ENCODE results near the gene C1RL. TPM values are rescaled to one million over a fixed set of nuclear protein-coding genes. Genes with fewer than 3 reads are reported as not detected.
A peak's percentile ranks its signal among the peaks of the same experiment; 100 is the strongest.

C1RL gene
- total RNA-seq, 1 donor from 2014 or later: 80.5 TPM

DNA sequence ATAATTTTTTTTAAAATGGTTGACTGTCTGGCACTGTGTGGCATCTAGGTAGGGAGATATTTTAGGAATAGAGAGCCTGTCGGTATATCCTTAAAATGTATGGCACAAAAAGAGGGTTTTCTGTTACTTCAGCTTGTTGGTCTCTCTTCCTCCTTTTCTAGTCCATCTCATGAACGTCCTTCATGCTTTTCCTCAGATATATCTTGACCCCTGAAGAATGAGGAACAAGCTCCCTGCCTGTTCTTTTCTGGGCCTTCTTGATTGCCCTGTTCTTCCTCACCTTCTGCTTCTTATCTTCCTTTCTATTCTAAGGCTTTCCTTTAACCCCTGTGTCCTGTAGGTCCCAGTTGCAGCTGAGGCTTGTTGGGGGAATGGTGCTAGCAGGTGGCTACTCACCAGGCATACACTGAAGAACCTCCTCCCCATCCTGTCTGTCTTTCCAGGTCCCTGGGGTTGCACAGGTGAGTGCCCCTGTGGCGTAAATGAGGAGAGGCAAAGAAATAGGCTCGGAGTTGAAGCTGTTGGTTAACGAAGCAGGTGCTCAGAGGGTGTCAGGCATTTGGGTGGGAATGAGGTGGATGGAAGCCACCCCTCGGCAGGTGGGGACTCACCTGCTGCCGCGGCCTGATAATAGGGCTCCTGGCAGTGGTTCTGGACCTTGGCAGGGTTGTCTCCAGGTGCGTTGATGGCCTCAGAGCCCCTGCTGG is 9.6 kb downstream of the C1RL start:
- TF ChIP-seq, protein P1, sequence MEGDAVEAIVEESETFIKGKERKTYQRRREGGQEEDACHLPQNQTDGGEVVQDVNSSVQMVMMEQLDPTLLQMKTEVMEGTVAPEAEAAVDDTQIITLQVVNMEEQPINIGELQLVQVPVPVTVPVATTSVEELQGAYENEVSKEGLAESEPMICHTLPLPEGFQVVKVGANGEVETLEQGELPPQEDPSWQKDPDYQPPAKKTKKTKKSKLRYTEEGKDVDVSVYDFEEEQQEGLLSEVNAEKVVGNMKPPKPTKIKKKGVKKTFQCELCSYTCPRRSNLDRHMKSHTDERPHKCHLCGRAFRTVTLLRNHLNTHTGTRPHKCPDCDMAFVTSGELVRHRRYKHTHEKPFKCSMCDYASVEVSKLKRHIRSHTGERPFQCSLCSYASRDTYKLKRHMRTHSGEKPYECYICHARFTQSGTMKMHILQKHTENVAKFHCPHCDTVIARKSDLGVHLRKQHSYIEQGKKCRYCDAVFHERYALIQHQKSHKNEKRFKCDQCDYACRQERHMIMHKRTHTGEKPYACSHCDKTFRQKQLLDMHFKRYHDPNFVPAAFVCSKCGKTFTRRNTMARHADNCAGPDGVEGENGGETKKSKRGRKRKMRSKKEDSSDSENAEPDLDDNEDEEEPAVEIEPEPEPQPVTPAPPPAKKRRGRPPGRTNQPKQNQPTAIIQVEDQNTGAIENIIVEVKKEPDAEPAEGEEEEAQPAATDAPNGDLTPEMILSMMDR (IDR thresholded peaks at IDR 0.05): no peak
- ATAC-seq (no peak), DNase-seq (no peak)
- no peaks in the 10 kb centered on the region for H3K9me3 ChIP-seq
- no peak overlapping the region for H3K4me3 ChIP-seq
- no peaks in the 10 kb centered on the region for H3K4me1 ChIP-seq
- no peaks in the 10 kb centered on the region for H3K27me3 ChIP-seq (ENCODE audit: low read depth)
- H3K27ac ChIP-seq: no peak overlapping the region
- intact Hi-C loops (cut with DNase I): no loop called here
- H3K36me3 ChIP-seq: peaks cover 64% of the 10 kb centered on the region

DNA sequence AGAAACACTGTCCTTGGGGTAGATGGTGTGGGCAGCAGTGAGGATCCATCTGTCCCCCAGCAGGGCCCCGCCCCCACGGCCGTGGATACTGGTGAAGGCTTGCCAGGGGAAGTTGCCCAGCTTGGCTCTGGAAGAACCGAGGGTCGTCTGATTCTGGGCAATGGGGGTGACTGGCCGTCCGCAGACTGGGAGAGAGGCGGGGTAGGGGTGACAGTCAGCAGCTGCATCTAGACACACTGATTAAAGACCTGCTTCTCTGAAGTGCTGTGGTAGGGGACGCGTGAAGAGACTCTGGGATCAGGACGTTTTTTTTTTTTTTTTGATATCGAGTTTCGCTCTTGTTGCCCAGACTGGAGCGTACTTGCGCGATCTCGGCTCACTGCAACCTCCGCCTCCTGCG is 12.0 kb downstream of the C1RL start:
- Histone ChIP-seq H3K4me1 (peaks cover 7% of the 10 kb centered on the region), H3K36me3 (peaks cover 47% of the 10 kb centered on the region), H3K27ac (no peak overlapping the region), H3K27me3 (ENCODE audit: low read depth) (no peaks in the 10 kb centered on the region), H3K9me3 (no peaks in the 10 kb centered on the region), H3K4me3 (no peak overlapping the region)
- DNase-seq: no peak
- ATAC-seq: no peak
- TF ChIP-seq, protein P1 (IDR thresholded peaks at IDR 0.05): no peak
- intact Hi-C loops (cut with DNase I): no loop called here

DNA sequence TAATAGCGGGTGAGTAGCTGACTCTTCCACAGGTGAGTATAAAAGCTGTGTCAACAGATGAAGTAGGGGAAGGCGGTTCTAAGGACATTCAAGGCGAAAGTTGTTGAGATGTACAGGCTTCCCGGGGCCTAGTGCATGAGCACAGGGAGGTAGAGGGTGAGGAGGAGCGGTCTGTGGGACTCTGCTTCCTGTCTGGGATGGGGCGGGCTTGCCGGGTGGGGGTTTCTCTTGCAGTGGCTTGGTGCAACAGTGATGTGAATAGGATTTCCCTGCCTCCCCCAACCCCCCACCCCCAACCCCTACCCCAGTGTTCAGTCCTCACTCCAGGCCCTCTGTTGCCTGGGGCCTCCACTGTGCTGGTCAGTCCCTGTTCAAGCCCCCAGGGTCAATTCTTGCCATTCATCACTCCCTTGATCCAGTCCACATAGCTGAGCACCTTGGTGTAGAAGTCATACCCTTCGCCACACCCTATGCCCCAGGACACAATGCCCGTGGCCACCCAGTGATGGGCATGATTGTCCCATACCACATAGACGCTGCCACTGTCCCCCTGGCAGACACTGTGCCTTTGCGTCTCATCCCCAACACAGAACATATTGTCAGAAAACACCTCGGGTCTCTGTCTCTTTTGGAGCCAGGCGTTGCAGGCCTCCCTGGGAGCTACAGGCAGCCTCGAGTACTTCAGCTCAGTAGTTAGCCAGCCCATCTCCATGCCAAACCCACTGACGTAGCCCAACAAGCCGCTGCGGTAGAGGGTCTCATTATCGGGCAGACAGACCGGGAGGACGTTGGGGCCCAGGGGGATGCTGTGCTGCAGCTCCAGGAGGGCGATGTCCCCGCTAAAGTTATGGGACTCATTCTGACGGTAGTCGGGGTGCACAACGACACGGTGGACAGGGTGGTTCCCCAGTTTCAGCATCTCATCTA is 12.7 kb downstream of the C1RL start:
- DNase-seq (no peak), ATAC-seq (no peak)
- Histone ChIP-seq H3K27ac (no peak overlapping the region), H3K27me3 (ENCODE audit: low read depth) (no peaks in the 10 kb centered on the region), H3K36me3 (peaks cover 40% of the 10 kb centered on the region), H3K4me3 (no peak overlapping the region), H3K9me3 (no peaks in the 10 kb centered on the region), H3K4me1 (peaks cover 7% of the 10 kb centered on the region)
- TF ChIP-seq, protein P1 (IDR thresholded peaks at IDR 0.05): no peak
- intact Hi-C loops (cut with DNase I): no loop called here

DNA sequence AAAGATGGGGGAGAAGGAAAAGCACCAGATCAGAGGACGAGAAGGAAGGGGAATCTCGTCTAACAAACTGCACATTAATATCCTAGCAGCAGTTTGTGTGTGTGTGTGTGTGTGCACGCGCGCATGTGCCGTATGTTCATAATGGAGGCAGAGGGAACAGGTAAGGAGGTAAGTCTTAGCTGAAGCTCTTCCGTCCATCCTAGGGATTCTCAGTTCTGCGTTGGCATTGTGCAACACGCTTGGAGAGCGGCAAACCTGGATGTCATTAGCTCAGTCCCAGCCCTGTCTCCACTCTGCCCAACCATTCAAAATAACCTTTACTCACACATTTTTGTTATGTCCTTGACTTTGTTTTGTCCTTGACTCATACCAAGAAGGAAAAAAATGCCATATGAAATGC is 15.1 kb downstream of the C1RL start:
- ATAC-seq (no peak), DNase-seq (no peak)
- H3K9me3 ChIP-seq: no peaks in the 10 kb centered on the region
- H3K4me3 ChIP-seq: no peak overlapping the region
- H3K4me1 ChIP-seq: peaks cover 7% of the 10 kb centered on the region
- no peak overlapping the region for H3K27ac ChIP-seq
- TF ChIP-seq, protein P1 (IDR thresholded peaks at IDR 0.05): no peak
- H3K27me3 ChIP-seq (ENCODE audit: low read depth): no peaks in the 10 kb centered on the region
- peaks cover 26% of the 10 kb centered on the region for H3K36me3 ChIP-seq
- intact Hi-C loops (cut with DNase I): no loop called here

DNA sequence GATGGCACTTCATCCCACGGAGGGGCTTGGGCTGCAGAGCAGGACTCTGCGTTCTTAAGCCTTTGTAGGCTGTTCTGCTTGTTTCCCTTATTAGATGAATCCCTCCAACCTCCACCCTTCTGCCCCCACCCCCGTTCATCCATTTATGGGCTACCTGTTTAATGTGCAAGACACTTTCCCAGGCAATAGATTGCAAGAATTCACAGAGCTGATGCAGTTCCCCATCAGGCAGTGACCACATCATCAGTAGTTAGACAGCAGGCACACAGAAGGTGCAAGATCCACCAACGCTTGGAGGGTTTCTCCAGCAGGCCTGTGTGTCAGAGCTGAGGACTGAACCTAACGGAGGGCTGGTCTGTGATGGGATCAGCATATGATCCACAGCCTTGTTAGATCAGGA is 15.5 kb downstream of the C1RL start:
- H3K27ac ChIP-seq: peak overlapping the region; percentile 78
- no peaks in the 10 kb centered on the region for H3K9me3 ChIP-seq
- TF ChIP-seq, protein P1 (IDR thresholded peaks at IDR 0.05): no peak
- ATAC-seq: no peak
- peaks cover 26% of the 10 kb centered on the region for H3K36me3 ChIP-seq
- peaks cover 7% of the 10 kb centered on the region for H3K4me1 ChIP-seq
- H3K4me3 ChIP-seq: no peak overlapping the region
- no peaks in the 10 kb centered on the region for H3K27me3 ChIP-seq (ENCODE audit: low read depth)
- intact Hi-C loops (cut with DNase I): no loop called here
- DNase-seq: no peak
